Endothelial cell of hepatic sinusoid (primary cell): Measurements from ENCODE around the gene TTC5.
"Not testable (repeated sequence)": the region's sequence is repeated elsewhere in the genome, so short reads cannot be mapped to it uniquely, and the experiment has no call there.

Experiments used
- in situ Hi-C: cut with HindIII; loops from 2 replicates; pipeline ENCODE4 v1.10.0; 2017; ENCODE audit warnings: low sequenced_read_pairs

TTC5 gene, protein sequence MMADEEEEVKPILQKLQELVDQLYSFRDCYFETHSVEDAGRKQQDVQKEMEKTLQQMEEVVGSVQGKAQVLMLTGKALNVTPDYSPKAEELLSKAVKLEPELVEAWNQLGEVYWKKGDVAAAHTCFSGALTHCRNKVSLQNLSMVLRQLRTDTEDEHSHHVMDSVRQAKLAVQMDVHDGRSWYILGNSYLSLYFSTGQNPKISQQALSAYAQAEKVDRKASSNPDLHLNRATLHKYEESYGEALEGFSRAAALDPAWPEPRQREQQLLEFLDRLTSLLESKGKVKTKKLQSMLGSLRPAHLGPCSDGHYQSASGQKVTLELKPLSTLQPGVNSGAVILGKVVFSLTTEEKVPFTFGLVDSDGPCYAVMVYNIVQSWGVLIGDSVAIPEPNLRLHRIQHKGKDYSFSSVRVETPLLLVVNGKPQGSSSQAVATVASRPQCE

DNA sequence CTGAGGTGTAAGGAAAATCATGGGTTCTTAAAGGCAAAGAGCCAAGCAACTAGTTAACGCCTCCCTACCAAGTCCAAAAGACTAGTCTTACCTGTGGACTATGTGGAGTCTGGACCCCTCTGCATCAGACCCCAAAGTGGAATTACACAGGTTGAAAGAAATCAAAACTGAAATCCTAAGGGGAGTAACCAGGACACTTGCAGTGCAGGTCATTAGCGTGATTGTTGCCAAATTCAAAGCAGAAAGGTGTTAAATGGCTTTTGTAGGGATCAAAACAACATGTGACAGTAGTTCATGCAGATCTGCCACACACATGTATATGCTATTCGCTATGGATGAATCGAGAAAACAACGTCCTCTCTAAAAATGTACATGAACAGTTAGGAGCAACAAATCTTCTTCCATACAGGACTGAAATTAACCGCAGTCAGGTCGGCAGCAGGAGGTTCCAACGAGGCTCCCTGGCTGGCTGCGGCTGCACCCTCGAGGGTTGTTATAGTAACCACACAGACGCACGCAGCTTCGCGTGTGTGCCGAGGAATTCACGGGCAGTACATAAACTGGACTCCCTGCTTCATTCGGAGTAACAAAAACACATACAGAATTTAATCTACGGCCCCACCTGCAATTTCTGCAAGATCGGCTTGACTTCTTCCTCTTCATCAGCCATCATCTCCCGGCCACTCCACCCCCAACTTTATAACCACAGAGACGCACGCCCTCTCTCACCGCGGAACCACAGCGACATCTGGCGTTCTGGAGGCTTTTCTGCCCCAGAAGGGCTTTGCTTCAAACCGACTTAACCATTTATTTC lies at the start of gene TTC5:
TTC5 (minus strand) TSS at position 687 of the 814 bp plus-strand sequence; CDS start at position 673, 14 bp downstream.
- in situ Hi-C loops: no loop called here

DNA sequence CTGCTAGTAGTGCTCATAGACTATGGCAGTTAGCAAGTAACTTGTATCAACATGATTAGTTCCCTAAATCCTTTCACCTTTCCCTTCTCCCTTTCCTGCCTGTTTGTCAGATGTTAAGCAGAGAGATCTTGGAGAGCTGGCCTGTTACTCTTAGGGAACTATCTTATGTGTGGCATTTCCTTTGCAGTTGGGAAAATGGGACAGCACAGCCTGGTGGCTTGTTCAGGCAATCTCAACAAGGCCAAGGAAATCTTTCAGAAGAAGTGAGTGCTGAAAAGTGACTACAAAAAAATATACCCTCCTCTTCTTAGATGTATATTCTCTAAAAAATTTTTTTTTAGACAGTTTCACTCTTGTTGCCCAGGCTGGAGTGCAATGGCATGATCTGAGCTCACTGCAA lies 45.1 kb upstream of the TTC5 start:
- in situ Hi-C loops: loop anchor here (5.0 to 10.0 kb wide), 2 partner anchors 46 to 194 kb away; no protein-coding TSS in a partner anchor

DNA sequence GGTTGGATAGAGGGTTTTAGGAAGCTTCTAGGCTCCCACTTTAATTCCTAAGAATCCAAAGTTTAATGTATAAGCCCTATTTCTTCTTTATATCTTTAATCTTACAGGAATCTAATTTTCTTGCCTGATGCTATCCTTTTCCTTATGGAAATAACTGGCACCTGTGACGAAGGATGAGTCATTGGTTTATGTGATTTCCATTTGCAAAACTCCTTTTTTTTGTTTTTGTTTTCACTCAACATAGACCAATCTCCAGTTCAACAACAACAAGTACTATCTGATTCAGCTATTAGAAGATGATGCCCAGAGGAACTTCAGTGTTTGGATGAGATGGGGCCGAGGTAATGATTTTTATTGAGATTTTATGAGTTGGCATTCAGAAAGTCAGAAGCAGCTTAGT lies 44.5 kb upstream of the TTC5 start:
- in situ Hi-C loops: loop anchor here (5.0 to 10.0 kb wide), 2 partner anchors 47 to 195 kb away; no protein-coding TSS in a partner anchor

DNA sequence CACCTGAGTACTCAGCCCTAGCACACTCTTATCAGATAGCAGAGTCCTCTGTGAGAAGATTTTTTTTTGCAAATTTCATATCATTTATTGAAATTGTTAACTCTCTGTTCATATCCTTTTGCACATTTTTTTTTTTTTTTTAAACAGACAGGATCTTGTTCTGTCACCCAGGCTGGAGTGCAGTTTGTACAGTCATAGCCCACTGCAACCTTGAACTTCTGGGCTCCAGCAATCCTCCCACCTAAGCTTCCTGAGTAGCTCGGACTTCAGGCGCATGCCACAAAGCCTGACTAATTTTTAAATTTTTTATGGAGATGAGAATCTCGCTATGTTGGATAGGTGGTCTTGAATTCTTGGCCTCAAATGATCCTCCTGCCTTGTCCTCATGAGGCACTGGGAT lies 42.0 kb upstream of the TTC5 start:
- in situ Hi-C loops: no loop called here

DNA sequence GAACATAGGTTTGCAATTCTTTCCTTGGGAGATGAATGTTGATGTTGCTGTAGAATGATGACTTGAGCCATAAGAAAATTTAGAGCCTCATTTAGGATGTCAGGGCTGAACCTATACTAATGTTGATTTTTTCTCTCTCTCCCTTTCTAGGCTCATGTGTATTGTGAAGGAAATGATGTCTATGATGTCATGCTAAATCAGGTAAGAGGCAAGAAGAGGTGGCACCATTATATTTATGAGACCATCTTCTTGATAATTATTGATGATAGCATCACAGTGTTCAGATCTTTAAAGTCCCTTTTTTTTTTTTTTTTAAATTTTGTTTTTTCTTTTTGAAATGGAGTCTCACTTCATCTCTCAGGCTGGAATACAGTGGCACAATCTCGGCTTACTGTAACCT lies 41.0 kb upstream of the TTC5 start:
- in situ Hi-C loops: no loop called here

DNA sequence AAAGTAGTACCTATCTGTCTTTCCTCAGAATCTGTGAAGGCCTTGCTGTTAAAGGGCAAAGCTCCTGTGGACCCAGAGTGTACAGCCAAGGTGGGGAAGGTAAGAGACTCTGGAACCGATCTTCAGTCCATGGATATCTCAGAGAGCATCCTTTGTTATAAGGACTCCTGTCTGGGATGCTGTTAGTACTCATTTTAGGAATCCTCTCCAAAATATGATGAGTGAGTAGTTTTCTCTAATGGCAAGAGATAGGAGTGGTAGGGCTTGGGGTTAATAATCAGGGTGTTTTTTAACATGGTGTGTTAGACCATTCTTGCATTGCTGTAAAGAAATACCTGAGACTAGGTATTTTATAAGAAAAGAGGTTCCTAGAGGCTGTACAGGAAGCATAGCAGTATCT lies 39.6 kb upstream of the TTC5 start:
- in situ Hi-C loops: no loop called here

DNA sequence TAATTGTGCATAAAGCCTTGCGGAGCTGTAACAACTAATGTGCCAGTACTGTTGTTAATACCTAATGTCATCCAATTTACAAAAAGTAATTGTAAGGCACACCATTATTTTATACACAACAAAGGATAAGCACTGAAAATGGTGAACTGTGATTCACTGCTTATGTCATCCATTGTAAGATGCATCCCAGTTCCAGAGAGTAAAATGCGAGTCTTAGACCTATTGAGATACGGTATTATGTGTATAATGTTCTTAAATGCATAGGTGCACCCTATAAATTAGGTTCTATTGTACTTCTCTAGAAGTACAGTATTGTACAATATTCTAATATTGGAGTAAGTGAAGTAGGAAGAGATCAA lies 38.1 kb upstream of the TTC5 start:
- in situ Hi-C loops: no loop called here

DNA sequence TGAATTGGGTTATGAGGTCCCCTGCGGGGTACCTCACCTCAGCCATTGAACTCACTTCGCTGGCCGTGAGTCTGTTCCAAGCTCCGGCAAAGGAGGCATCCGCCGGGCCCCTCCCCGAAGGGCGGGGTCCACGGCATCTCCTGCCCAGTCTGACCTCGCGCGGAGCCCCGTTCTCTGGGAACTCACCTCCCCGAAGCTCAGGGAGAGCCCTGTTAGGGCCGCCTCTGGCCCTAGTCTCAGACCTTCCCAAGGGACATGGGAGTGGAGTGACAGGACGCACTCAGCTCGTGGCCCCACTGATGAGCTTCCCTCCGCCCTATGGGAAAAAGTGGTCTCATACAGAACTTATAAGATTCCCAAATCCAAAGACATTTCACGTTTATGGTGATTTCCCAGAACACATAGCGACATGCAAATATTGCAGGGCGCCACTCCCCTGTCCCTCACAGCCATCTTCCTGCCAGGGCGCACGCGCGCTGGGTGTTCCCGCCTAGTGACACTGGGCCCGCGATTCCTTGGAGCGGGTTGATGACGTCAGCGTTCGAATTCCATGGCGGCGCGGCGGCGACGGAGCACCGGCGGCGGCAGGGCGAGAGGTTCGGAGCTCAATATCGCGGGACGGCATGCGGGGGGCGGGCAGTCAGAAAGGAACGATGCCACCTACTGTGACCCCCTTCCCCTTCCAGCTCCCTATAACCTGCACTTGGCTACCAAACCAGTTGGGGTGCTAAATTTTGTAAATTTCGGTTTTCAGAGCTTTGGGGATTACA lies 37.5 kb upstream of the TTC5 start, which contains the start of gene PARP2:
PARP2 (plus strand) TSS at position 544 of the 770 bp plus-strand sequence; CDS start at position 551, 7 bp downstream.
- in situ Hi-C loops: no loop called here

DNA sequence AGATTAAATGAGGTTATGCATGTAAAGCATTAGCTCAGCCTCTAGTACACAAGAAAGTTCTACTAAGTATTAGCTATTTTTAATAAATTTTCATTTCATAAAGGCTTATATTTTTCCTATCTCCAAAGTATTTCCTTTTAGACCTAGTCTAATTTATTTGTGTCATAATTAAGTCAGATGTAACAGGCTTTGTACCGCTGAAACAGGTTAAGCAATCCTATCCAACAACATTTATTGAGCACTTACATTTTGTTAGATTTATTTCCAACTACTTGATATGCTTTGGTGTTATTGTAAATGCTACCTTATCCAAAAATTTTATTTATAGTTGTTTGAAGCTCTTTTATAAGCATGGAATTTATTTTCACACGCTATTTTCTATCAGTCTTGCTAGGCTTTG lies 35.9 kb upstream of the TTC5 start:
- in situ Hi-C loops: no loop called here

DNA sequence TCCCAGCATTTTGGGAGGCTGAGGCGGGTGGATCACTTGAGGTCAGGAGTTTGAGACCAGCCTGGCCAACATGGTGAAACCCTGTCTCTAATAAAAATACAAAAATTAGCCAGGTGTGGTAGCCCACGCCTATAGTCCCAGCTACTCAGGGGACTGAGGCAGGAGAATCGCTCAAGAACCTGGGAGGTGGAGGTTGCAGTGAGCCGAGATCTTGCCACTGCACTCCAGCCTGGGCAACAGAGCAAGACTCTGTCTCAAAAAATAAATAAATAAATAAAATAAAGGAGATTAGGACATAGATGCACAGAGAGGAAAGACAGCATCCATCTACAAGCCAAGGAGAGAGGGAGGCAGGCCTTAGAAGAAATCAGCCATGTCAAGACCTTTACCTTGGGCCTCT lies 35.3 kb upstream of the TTC5 start:
- in situ Hi-C loops: not testable (repeated sequence)

DNA sequence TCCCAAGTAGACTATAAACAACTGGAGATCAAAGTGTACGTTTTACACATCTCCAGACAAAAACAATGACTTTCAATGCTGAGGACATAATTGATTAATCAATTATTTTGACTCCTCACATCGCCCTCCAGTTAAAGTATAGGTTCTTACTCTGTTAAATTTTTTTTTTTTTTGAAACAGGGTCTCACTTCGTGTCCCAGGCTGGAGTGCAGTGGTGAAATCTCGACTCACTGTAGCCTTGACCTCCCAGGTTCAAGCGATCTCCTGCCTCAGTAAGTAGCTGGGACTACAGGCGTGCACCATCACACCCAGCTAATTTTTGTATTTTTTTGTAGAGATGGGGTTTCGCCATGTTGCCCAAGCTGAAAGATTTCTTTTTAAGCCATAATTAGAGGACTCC lies 28.3 kb upstream of the TTC5 start:
- in situ Hi-C loops: no loop called here

DNA sequence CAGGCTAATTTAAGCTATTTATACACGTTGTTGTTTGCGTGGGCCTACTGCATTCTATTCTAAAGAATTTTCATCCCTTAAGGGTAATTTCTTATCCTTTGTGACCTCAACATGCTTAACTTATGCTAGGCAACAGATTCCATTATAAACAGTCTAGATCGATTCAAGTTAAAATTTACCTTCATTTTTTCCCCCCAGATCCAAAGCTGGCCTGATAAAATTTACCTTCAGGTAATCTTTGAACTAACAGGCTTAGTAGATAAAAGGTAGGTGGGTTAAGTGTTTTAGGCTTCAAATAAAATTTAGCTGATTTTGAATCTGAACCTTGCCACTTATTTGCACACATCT lies 27.7 kb upstream of the TTC5 start:
- in situ Hi-C loops: no loop called here

DNA sequence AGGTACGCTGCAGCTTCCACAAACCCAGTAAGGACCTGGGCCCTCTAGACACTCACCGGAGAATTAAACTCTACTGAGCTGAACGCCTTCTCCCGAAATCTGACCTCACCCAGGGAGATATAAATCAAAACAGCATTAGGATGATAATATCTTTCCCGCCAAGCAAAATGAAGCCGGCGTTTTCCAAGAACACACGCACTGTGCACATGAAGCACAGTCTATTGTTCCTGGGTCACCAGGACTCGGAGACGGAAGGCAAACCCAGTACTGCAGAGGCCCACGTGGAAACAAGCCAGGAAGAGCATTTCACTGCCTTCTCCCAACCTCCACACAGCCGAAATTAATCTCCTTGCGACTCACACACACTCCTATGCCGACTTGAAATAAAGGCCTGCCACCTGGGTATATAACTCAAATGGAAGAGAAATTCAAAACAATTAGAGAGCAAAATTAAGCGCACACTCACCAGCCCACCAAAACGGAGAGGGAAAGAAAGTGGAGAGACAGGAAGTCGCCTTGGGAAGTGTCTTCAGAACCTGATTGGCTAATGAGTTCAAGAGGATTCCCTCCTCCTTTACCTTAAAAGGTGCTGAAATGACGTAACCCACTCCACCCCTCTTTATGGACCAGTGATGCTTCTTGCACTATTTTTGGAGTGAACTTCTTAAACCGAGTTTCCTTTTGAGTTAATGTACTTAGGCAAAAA lies 27.2 kb upstream of the TTC5 start, which contains the start of gene CCNB1IP1:
CCNB1IP1 (minus strand) TSS at position 492 of the 706 bp plus-strand sequence. CDS start 16,756 bp downstream, outside the sequence.
- in situ Hi-C loops: no loop called here

DNA sequence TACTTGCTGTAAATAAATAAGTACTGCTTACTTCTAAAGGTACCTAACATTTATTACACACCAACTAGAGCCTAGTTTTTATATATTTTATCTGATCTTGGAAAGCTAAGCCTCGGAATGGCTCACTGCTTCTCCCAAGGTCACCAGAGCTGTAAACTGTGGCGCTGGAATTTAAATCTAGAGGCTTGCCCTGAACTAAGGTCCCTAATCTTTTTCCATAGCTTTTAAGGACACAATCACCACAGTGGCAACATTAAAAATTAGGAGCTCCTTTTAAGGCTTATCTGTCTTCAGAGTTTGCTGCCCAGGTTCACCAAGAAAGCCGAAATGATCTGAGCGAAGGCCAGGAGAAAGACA lies 26.7 kb upstream of the TTC5 start:
- in situ Hi-C loops: no loop called here

DNA sequence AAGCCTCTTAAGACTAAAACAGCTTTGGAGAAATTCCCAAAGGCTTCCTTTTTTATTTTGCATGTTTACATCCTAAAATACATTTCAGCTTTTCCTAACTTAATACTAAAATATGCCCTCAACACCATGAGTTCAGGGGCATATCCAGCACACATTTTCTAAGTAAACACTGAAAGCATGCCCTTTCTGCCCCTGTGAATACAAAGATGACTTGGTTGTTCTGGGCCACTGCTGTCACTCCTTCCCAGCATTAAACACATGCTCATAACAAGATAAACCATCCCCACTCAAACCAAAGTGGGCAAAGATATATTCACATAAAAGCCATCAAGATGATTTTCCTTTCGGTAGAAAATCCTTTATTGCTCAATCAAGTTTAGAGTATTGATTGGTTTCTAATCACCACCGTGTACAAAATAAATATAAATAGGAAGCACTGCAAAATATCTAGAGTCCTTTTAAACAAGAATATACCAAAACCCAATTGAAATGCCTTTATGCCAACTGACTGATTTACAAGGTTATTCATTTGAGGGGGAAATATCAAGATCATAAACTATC lies 25.4 kb upstream of the TTC5 start:
- in situ Hi-C loops: no loop called here

DNA sequence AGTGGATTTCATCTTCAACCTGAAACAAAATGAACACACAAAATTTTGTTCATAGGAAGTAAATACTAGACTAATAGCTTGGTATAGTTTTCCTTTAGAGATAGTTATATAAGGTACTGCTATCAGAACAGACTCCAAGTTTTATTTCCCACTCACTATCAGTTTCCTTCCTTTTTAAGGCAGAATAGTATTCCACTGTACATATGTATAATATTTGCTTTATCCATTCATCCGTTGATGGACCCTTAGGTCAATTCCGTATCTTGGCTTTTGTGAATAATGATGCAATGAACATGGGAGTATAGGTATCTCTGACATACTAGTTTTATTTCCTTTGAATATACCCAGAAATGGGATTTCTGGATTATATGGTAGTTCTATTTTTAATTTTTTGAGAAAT lies 23.6 kb upstream of the TTC5 start:
- in situ Hi-C loops: no loop called here

DNA sequence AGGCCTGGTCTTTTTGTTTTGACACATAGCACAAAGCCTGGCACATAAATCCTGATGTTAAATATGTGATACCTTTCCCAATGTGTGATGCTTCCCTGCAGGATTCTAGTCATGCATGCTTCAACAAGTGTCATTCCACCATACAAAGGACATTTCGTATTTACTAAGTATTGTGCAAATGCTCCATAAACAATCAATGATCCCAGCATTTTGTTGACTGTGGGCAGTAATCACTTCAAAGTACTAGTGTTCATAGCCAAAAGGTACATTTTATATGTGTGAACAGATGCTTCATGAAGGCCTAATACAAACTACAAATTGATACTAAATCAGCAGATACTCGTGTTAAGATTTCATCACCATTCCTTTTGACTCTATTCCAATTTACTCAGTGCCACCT lies 23.0 kb upstream of the TTC5 start:
- in situ Hi-C loops: no loop called here

DNA sequence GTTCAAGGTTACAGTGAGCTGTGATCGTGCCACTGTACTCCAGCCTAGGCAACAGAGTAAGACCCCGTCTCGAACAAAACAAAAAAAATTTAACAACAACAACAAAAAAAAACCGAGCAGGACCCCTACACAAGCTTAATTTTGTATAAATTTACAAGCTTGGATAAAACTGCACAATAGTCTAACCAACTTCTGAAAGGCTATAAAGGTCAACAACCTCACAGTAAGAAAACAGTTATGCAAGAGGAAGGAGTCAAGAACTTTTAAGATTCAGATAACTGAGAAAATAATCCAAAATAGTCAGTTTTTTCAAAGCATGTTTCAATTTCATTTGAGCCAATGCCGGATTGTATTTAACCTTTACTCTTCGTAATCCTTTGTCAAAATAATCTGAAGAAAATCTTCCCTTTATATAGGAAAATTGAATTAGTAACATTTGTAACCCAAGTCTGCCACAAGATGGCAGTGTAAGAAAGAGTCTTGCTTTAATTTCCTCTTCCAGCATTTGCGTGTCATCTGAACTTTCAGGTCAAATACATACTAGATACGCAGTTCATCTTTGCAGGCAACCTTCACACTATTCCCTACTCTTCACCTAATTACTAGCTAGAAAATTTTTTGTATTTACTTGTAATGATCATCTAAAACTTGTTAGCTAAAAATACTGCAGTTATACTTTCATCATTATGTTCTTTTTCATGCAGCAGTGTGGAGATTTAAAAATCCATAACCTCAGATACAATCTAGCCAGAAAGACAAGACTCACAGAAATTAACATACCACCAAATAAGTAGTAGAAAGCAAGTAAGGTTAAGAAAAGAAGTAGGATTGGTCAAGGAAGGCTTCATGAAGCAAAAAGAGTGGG lies 21.5 kb upstream of the TTC5 start:
- in situ Hi-C loops: no loop called here

DNA sequence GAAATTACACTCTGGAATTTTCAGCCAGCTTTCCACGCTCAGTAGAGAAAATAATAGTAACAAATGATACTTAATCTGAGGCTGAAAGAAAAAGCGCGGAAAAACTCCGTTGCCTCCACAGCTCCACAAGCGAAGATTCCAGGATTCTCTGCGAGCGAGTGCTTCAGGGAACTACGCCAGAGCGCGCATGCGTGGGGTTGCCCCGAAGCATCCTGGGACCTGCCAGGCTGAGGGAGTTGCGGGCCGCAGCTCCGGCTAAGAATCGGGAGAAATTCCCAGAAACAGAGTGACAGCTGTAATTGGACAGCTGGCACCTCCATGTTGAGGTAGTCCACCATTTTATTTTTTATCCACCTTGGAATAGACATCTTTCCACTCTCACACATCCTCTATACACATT lies 12.0 kb upstream of the TTC5 start:
- in situ Hi-C loops: no loop called here
